SK-N-SH (cell line): ENCODE measurements around the gene ATG7. TPM values are rescaled to one million over a fixed set of nuclear protein-coding genes. Genes with fewer than 3 reads are reported as not detected.

Experiments
- CTCF ChIA-PET: fragments of 300-600, 350-600 bp; formaldehyde crosslinking; extraction: SDS; loops from one replicate; lab custom pipeline; 2021; lab: Yijun Ruan, JAX
- POLR2A ChIA-PET: fragments of 350-600 bp; sonication (Branson Sonifier 250); formaldehyde crosslinking; extraction: SDS; loops from one replicate; lab custom pipeline; 2020; ENCODE audit warnings: antibody characterized with exemption, inconsistent platforms; lab: Yijun Ruan, JAX
- DNase-seq: peaks from one replicate; pipeline ENCODE4 v3.0.0; 2012
- H2AFZ ChIP-seq: fragments of 200-600 bp; sonication (generic); 2 replicates; pipeline ENCODE4 v1.8.1; 2016; ENCODE audit warnings: antibody characterized with exemption, mild to moderate bottlenecking, low read depth
- H3F3A ChIP-seq: fragments of 200-600 bp; sonication (generic); replicated peaks from 2 replicates; pipeline ENCODE3; 2016; ENCODE audit warnings: antibody characterized with exemption, mild to moderate bottlenecking; ENCODE audit not compliant: insufficient read depth
- H3K27ac ChIP-seq, 2 experiments: fragments of 200-500 bp in 1 of 2; fragments of 200-600 bp in 1 of 2; sonication (Bioruptor generic) in 1 of 2; sonication (generic), shearing (Covaris generic) in 1 of 2; 2 replicates each; pipeline versions ENCODE4 v1.5.1 to v1.6.1; 2014 to 2016; ENCODE audit warnings: low read depth in 2 of 2, inconsistent platforms in 1 of 2, low read length in 1 of 2, mild to moderate bottlenecking in 1 of 2, mixed read lengths in 1 of 2
- H3K27me3 ChIP-seq: fragments of 200-600 bp; sonication (generic), shearing (Covaris generic); 2 replicates; pipeline ENCODE4 v1.6.1; 2016; ENCODE audit warnings: mixed run types; ENCODE audit not compliant: insufficient read depth
- H3K36me3 ChIP-seq, 2 experiments: fragments of 200-500 bp in 1 of 2; fragments of 200-600 bp in 1 of 2; sonication (Bioruptor generic) in 1 of 2; sonication (generic) in 1 of 2; replicated peaks in 1 of 2; 2 replicates each; pipeline versions ENCODE3 to v1.5.1; 2014 to 2016; ENCODE audit warnings: low read length in 1 of 2, mild to moderate bottlenecking in 1 of 2; ENCODE audit not compliant: insufficient read depth in 2 of 2, control insufficient read depth in 1 of 2
- H3K4me1 ChIP-seq, 2 experiments: fragments of 200-500 bp in 1 of 2; fragments of 200-600 bp in 1 of 2; sonication (Bioruptor generic) in 1 of 2; sonication (generic), shearing (Covaris generic) in 1 of 2; 2 replicates each; pipeline versions ENCODE4 v1.5.1 to v1.6.1; 2014 to 2016; ENCODE audit warnings: low read depth in 1 of 2, low read length in 1 of 2, mixed run types in 1 of 2; ENCODE audit not compliant: insufficient read depth in 2 of 2, control insufficient read depth in 1 of 2
- H3K4me2 ChIP-seq: fragments of 200-600 bp; sonication (generic), shearing (Covaris generic); 2 replicates; pipeline ENCODE4 v1.6.1; 2017; ENCODE audit warnings: mixed run types
- H3K4me3 ChIP-seq, 2 experiments: fragments of 200-500 bp in 1 of 2; fragments of 200-600 bp in 1 of 2; sonication (Bioruptor generic) in 1 of 2; sonication (generic), shearing (Covaris generic) in 1 of 2; 2 replicates each; pipeline versions ENCODE4 v1.5.1 to v1.8.1; 2014 to 2016; ENCODE audit warnings: low read depth in 2 of 2, inconsistent platforms in 1 of 2, low read length in 1 of 2, mild to moderate bottlenecking in 1 of 2, mixed read lengths in 1 of 2, moderate library complexity in 1 of 2
- H3K79me2 ChIP-seq: fragments of 200-600 bp; sonication (generic); 2 replicates; pipeline ENCODE4 v1.8.1; 2017; ENCODE audit warnings: mild to moderate bottlenecking; ENCODE audit not compliant: insufficient read depth
- H3K9ac ChIP-seq: fragments of 200-600 bp; sonication (generic); 2 replicates; pipeline ENCODE4 v1.6.1; 2017; ENCODE audit warnings: mixed run types
- H3K9me2 ChIP-seq: fragments of 200-600 bp; sonication (generic); 2 replicates; pipeline ENCODE4 v1.6.1; 2017; ENCODE audit warnings: mixed run types
- H3K9me3 ChIP-seq: fragments of 200-600 bp; sonication (generic); 2 replicates; pipeline ENCODE4 v1.6.1; 2017; ENCODE audit warnings: mixed run types, mild to moderate bottlenecking, moderate library complexity
- H4K20me1 ChIP-seq: fragments of 200-600 bp; sonication (generic); 2 replicates; pipeline ENCODE4 v1.6.1; 2017; ENCODE audit warnings: mild to moderate bottlenecking, mixed run types; ENCODE audit not compliant: insufficient read depth
- FOSL2 ChIP-seq: IDR thresholded peaks from 2 replicates; pipeline ENCODE4 v1.4.0; 2012; ENCODE audit warnings: low read depth, mild to moderate bottlenecking, moderate library complexity, borderline replicate concordance
- FOXM1 ChIP-seq: IDR thresholded peaks from 2 replicates; pipeline ENCODE4 v1.4.0; 2012; ENCODE audit warnings: low read depth, mild to moderate bottlenecking
- JUND ChIP-seq: IDR thresholded peaks from 2 replicates; pipeline ENCODE4 v1.4.0; 2012
- NRF1 ChIP-seq: IDR thresholded peaks from 2 replicates; pipeline ENCODE4 v1.6.1; 2012; ENCODE audit warnings: low read depth, mild to moderate bottlenecking, low read length
- RAD21 ChIP-seq: IDR thresholded peaks from 2 replicates; pipeline ENCODE4 v1.6.1; 2012; ENCODE audit warnings: mild to moderate bottlenecking, low read length
- RCOR1 ChIP-seq: fragments of 150-350 bp; IDR thresholded peaks from 2 replicates; pipeline ENCODE4 v1.6.1; 2017; ENCODE audit warnings: antibody characterized with exemption, low read length
- SIN3A ChIP-seq: IDR thresholded peaks from 2 replicates; pipeline ENCODE4 v1.6.1; 2012; ENCODE audit warnings: low read depth, mild to moderate bottlenecking, low read length, moderate library complexity, borderline replicate concordance
- WGBS: methylation state at CpG from one replicate; pipeline ENCODE4 v1.1.6; 2017; ENCODE audit warnings: low lambda C conversion rate; 5-methylcytosine and 5-hydroxymethylcytosine counted together
- polyA plus RNA-seq, 3 experiments: library from polyadenylated mRNA; depleted of rRNA; stranded (reverse); fragments of >200 nt; gene quantifications; 2 replicates each; pipeline ENCODE4 v1.2.3, GENCODE V29; 2012
- TF ChIP-seq, protein P1 (sequence below): fragments of 150-350 bp; IDR thresholded peaks from 2 replicates; pipeline ENCODE4 v1.6.1; 2017; ENCODE audit warnings: antibody characterized with exemption, low read length, low read depth, borderline replicate concordance
- TF ChIP-seq, protein P2 (sequence below): IDR thresholded peaks from 2 replicates; pipeline ENCODE4 v1.4.0; 2012; ENCODE audit warnings: low read depth
- TF ChIP-seq, protein P3 (sequence below): fragments of 150-350 bp; IDR thresholded peaks from 2 replicates; pipeline ENCODE4 v1.6.1; 2016; ENCODE audit warnings: mild to moderate bottlenecking, low read depth, low read length
- TF ChIP-seq, protein P4 (sequence below): IDR thresholded peaks from 2 replicates; pipeline ENCODE4 v1.4.0; 2012; ENCODE audit warnings: low read depth, borderline replicate concordance

ATG7 gene
- polyA plus RNA-seq, 1 of the 3 experiments (the other 2 are of a cell fraction), result 29.5 TPM

DNA sequence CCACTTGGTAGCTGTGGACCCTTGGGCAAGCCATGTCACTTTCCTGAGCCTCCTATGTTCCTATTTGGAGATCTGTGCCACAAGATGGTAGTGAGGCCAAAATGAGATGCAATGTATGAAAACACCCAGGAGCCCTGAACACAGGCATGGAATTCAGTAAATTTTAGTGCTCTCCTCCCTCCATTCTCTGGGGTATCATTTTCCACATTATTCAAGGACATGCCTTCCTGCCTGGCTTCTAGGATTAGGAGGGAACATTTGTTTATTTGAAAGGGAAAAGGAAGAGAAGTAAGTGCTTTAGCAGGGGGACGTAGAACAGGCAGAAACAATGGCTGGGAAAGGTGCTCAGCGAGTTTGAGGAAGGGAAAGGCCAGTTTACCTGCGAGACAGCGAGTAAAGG lies 98.8 kb downstream of the ATG7 start:
- Histone ChIP-seq H3K4me2 (no peak overlapping the region), H2AFZ (no peak overlapping the region), H3K36me3 (peaks cover 33 to 37% of the 10 kb centered on the region in 2 experiments), H3K79me2 (no peaks in the 10 kb centered on the region), H3K27ac (no peak overlapping the region), H3K9me3 (no peaks in the 10 kb centered on the region), H3K9ac (no peak overlapping the region), H3K4me1 (peaks cover 0 to 5% of the 10 kb centered on the region in 2 experiments; a peak in 2 of 4 replicates), H3K27me3 (no peaks in the 10 kb centered on the region), H4K20me1 (no peaks in the 10 kb centered on the region), H3K4me3 (no peak overlapping the region), H3F3A (no peaks in the 10 kb centered on the region), H3K9me2 (no peaks in the 10 kb centered on the region)
- 94% methylated on average over 4 of the region's 4 CpGs for WGBS
- no peak for TF ChIP-seq RCOR1
- TF ChIP-seq, protein P1, sequence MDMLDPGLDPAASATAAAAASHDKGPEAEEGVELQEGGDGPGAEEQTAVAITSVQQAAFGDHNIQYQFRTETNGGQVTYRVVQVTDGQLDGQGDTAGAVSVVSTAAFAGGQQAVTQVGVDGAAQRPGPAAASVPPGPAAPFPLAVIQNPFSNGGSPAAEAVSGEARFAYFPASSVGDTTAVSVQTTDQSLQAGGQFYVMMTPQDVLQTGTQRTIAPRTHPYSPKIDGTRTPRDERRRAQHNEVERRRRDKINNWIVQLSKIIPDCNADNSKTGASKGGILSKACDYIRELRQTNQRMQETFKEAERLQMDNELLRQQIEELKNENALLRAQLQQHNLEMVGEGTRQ, result no peak
- TF ChIP-seq, protein P2, sequence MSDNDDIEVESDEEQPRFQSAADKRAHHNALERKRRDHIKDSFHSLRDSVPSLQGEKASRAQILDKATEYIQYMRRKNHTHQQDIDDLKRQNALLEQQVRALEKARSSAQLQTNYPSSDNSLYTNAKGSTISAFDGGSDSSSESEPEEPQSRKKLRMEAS, result no peak
- POLR2A ChIA-PET, result interaction anchor here (0.5 kb wide), 1 partner anchor 469 kb away, joined by 3 read pairs; no protein-coding TSS in a partner anchor
- DNase-seq, result no peak
- CTCF ChIA-PET, result interaction anchor here (1.1 to 2.8 kb wide), 2 partner anchors 8 to 14 kb away, joined by 4 to 20 read pairs; no protein-coding TSS in a partner anchor

DNA sequence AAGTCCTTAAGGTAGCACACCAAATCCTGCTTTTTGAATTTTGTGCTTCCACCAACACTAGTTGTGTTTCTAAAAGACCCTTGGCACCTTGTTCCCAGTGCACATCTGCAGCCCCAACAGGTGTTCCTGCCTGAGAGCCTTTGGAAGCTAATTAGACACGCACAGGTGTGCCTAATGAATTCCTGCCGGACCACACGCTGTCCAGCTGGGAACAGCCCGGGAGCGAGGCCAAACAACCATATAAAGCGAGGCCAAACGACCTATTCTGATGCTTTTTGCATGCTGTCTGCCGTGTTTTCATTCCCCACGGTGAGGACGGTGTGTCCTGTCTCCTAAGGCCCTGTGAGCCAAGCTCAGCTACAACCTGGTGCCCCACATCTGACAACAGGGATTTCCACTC lies 99.5 kb downstream of the ATG7 start:
- Histone ChIP-seq H3K4me2 (no peak overlapping the region), H3K9me3 (no peaks in the 10 kb centered on the region), H3K36me3 (peaks cover 33 to 37% of the 10 kb centered on the region in 2 experiments), H3K9ac (no peak overlapping the region), H3K27ac (no peak overlapping the region), H3K9me2 (no peaks in the 10 kb centered on the region), H3K79me2 (no peaks in the 10 kb centered on the region), H3K4me3 (no peak overlapping the region), H3F3A (no peaks in the 10 kb centered on the region), H3K4me1 (peaks cover 0 to 5% of the 10 kb centered on the region in 2 experiments; a peak in 2 of 4 replicates), H2AFZ (no peak overlapping the region), H3K27me3 (no peaks in the 10 kb centered on the region), H4K20me1 (no peaks in the 10 kb centered on the region)
- DNase-seq, result no peak
- TF ChIP-seq FOXM1 (no peak), SIN3A (no peak), RAD21 (no peak), FOSL2 (no peak), JUND (no peak), NRF1 (no peak)
- TF ChIP-seq, protein P3, sequence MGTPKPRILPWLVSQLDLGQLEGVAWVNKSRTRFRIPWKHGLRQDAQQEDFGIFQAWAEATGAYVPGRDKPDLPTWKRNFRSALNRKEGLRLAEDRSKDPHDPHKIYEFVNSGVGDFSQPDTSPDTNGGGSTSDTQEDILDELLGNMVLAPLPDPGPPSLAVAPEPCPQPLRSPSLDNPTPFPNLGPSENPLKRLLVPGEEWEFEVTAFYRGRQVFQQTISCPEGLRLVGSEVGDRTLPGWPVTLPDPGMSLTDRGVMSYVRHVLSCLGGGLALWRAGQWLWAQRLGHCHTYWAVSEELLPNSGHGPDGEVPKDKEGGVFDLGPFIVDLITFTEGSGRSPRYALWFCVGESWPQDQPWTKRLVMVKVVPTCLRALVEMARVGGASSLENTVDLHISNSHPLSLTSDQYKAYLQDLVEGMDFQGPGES, result no peak
- TF ChIP-seq, protein P4, sequence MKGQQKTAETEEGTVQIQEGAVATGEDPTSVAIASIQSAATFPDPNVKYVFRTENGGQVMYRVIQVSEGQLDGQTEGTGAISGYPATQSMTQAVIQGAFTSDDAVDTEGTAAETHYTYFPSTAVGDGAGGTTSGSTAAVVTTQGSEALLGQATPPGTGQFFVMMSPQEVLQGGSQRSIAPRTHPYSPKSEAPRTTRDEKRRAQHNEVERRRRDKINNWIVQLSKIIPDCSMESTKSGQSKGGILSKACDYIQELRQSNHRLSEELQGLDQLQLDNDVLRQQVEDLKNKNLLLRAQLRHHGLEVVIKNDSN, result no peak
- TF ChIP-seq, protein P1, result no peak
- WGBS, result 97% methylated on average over 10 of the region's 10 CpGs
- POLR2A ChIA-PET, result no interaction called here
- CTCF ChIA-PET, result interaction anchor here (1.7 to 1.8 kb wide), 2 partner anchors 217 to 280 kb away, joined by 3 to 5 read pairs; no protein-coding TSS in a partner anchor
